Skeletal muscle satellite cell (primary cell): ENCODE data around the gene ZFP36.

Experiments used
- H3K27me3 ChIP-seq: 2 replicates; pipeline ENCODE4 v1.7.0; 2013; ENCODE audit warnings: low read length; ENCODE audit not compliant: control insufficient read depth, insufficient read depth
- H3K36me3 ChIP-seq: 2 replicates; pipeline ENCODE4 v1.7.0; 2013; ENCODE audit warnings: mild to moderate bottlenecking, control low read depth, low read length; ENCODE audit not compliant: insufficient read depth
- H3K4me1 ChIP-seq: 2 replicates; pipeline ENCODE4 v1.7.0; 2013; ENCODE audit warnings: low read length; ENCODE audit not compliant: control insufficient read depth, insufficient read depth
- H3K4me2 ChIP-seq: 2 replicates; pipeline ENCODE4 v1.7.0; 2013; ENCODE audit warnings: mild to moderate bottlenecking, low read length
- H3K4me3 ChIP-seq: 2 replicates; pipeline ENCODE4 v1.7.0; 2013; ENCODE audit warnings: low read length
- H3K9ac ChIP-seq: 2 replicates; pipeline ENCODE4 v1.7.0; 2013; ENCODE audit warnings: mild to moderate bottlenecking, low read depth, low read length, moderate library complexity
- H3K9me3 ChIP-seq: replicated peaks from 2 replicates; pipeline ENCODE4 v1.7.0; 2013; ENCODE audit warnings: mild to moderate bottlenecking, control low read depth, low read length

ZFP36 gene

DNA sequence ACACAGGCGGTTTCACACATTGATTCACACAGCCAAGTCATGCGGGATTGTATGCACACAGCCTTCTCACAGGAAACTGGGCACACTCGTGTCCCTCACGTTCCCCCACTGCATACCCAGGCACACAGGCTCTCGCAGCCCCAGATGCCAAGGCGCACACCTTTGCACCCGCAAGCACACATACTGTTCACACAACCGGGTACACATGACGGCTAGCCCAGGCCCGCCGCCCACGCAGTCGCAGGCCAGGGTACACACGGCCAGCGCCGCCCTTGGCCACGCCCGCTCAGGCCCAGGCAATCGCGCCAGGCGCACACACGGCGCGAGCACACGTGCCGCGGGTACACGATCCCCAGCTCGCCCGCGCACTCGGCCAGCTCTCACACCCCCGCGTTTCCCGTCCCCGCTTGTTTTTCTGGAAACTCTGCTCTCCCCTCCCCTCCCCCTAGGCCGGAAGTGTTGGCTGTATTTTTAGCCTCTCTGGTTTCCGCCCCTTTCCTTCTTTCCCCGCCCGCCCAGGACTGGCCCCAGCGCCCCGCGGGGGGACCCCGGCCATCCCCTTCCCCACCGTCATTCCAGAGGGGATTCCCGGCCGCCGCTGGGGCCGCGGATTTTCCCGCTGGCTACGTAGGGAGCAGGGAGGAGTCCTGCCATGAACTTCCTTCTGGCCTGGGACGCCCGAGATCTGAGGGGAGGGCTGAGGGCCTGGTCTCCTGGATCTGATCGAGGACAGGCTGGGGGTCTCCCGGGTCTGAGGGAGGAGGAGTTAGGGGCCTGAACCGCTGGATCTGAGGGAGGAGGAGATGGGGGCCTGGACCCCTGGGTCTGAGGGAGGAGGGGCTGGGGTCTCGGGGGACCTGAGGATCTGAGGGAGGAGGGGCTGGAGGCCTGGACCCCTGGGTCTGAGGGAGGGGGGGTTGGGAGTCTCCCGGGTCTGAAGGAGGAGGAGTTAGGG lies 4.0 kb upstream of the ZFP36 start:
- peak overlapping the region; percentile 91 for H3K4me2 ChIP-seq
- H3K4me3 ChIP-seq = peak overlapping the region; percentile 67
- no peaks in the 10 kb centered on the region for H3K9me3 ChIP-seq
- H3K27me3 ChIP-seq = no peaks in the 10 kb centered on the region
- peaks cover 4% of the 10 kb centered on the region for H3K36me3 ChIP-seq
- peaks cover 50% of the 10 kb centered on the region for H3K4me1 ChIP-seq
- H3K9ac ChIP-seq = peak overlapping the region; percentile 96

- peak overlapping the region; percentile 96 for H3K9ac ChIP-seq
- no peaks in the 10 kb centered on the region for H3K9me3 ChIP-seq
- H3K27me3 ChIP-seq = no peaks in the 10 kb centered on the region
- H3K36me3 ChIP-seq = peaks cover 14% of the 10 kb centered on the region
- peak overlapping the region; percentile 91 for H3K4me2 ChIP-seq
- peak overlapping the region; percentile 67 for H3K4me3 ChIP-seq
- peaks cover 40% of the 10 kb centered on the region for H3K4me1 ChIP-seq
Observed at GRCh38 chr19:39403331-39404312, 3.0 kb upstream of the ZFP36 start.

DNA sequence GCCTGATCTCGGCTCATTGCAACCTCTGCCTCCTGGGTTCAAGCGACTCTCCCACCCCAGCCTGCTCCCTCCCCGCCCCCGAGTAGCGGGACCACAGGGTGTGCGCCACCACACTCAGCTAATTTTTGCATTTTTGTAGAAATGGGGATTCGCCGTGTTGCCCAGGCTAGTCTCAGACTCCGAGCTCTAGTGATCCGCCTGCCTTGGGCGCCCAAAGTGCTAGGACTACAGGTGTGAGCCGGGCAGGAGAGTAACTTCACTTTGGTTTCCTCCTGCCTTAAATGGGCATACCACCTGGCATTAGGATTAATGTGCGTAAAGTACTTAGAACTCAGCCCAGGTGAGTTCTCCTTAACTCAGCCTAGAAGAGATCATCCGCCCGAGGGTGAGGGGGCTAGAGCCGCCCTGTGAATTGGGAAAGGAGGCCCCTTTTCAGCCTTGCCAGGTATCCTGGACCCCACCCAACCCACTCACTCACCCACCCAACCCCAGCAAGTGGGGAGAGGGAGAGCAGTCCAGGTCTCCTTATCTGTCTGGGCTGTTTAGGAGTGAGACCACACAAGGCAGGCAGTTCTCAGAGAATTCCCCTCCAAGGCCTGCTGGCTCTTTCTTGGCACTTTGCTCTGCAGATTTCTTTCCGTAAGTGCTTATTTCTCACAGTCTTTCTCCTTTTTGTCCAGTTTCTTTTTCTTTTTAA lies 1.2 kb upstream of the ZFP36 start:
- H3K4me1 ChIP-seq = peaks cover 44% of the 10 kb centered on the region
- H3K9ac ChIP-seq = peak overlapping the region; percentile 77
- H3K27me3 ChIP-seq = no peaks in the 10 kb centered on the region
- H3K4me3 ChIP-seq = no peak overlapping the region
- H3K4me2 ChIP-seq = peak overlapping the region; percentile 88
- no peaks in the 10 kb centered on the region for H3K9me3 ChIP-seq
- H3K36me3 ChIP-seq = peaks cover 15% of the 10 kb centered on the region

DNA sequence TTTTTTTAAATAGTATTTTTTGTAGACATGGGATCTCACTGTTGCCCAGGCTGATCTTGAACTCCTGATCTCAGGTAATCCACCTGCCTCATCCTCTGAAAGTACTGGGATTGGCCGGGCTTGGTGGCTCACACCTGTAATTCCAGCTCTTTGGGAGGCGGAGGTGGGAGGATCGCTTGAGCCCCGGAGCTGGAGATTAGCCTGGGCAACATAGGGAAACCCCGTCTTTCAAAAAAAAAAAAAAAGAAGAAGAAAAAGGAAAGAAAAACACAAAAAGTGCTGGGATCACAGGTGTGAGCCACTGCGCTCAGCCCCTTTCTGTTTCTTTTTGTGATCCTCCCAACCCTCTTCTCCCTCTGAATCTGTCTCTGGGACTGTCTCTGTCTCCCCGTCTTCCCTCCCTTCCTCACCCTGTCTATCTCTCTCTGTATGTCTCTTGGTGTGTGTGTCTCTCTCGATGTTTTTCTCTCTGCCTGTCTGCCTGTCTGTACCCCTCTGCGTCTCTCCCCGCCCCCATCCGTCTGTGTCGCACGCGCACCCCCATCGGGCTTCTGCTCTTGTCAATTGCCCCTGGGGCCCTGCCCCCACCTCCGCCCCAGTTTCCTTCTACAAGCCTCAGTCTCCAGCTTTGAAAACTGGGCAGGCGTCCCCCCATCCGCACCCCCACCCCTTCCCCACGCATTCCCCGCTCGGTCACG lies 540 bp upstream of the ZFP36 start:
- H3K4me3 ChIP-seq = peak overlapping the region; percentile 80
- H3K4me2 ChIP-seq = peak overlapping the region; percentile 88
- peak overlapping the region; percentile 77 for H3K9ac ChIP-seq
- H3K27me3 ChIP-seq = no peaks in the 10 kb centered on the region
- peaks cover 15% of the 10 kb centered on the region for H3K36me3 ChIP-seq
- peaks cover 49% of the 10 kb centered on the region for H3K4me1 ChIP-seq
- H3K9me3 ChIP-seq = no peaks in the 10 kb centered on the region

DNA sequence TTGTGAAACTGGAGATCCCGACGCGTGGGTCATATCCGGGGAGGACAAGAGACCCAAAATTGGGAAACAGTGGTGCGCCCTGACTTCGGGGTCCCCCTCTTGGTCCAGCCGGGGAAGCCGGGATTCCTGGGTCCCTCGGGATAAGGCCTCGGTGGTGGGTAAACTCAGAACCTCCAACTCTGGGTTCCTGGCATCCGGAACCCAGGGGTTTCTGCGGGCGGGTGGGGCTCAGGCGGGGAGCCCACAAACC lies 688 bp downstream of the ZFP36 start:
- peaks cover 15% of the 10 kb centered on the region for H3K36me3 ChIP-seq
- H3K27me3 ChIP-seq = no peaks in the 10 kb centered on the region
- H3K4me1 ChIP-seq = peaks cover 42% of the 10 kb centered on the region
- H3K9ac ChIP-seq = peak overlapping the region; percentile 91
- peak overlapping the region; percentile 80 for H3K4me3 ChIP-seq
- H3K4me2 ChIP-seq = peak overlapping the region; percentile 86
- no peaks in the 10 kb centered on the region for H3K9me3 ChIP-seq

GRCh38 chr19:39407660-39408391 lies 1.2 kb downstream of the ZFP36 start:
- H3K9me3 ChIP-seq = no peaks in the 10 kb centered on the region

GRCh38 chr19:39408392-39409207 lies 2.0 kb downstream of the ZFP36 start:
- Histone ChIP-seq H3K9ac (peak overlapping the region; percentile 91), H3K4me1 (peaks cover 31% of the 10 kb centered on the region), H3K4me3 (peak overlapping the region; percentile 80), H3K9me3 (no peaks in the 10 kb centered on the region), H3K4me2 (peak overlapping the region; percentile 86), H3K36me3 (peaks cover 15% of the 10 kb centered on the region), H3K27me3 (no peaks in the 10 kb centered on the region)

More at GRCh38 chr19:39407660-39408391, 1.2 kb downstream of the ZFP36 start:
- H3K4me2 ChIP-seq = peak overlapping the region; percentile 86
- peak overlapping the region; percentile 91 for H3K9ac ChIP-seq
- H3K27me3 ChIP-seq = no peaks in the 10 kb centered on the region
- peaks cover 15% of the 10 kb centered on the region for H3K36me3 ChIP-seq
- peaks cover 37% of the 10 kb centered on the region for H3K4me1 ChIP-seq
- peak overlapping the region; percentile 80 for H3K4me3 ChIP-seq

GRCh38 chr19:39409208-39410016 lies 2.8 kb downstream of the ZFP36 start:
- H3K9ac ChIP-seq = peak overlapping the region; percentile 91
- peak overlapping the region; percentile 86 for H3K4me2 ChIP-seq
- peak overlapping the region; percentile 80 for H3K4me3 ChIP-seq
- no peaks in the 10 kb centered on the region for H3K9me3 ChIP-seq
- peaks cover 15% of the 10 kb centered on the region for H3K36me3 ChIP-seq
- H3K27me3 ChIP-seq = no peaks in the 10 kb centered on the region
- peaks cover 29% of the 10 kb centered on the region for H3K4me1 ChIP-seq
